ENCODE data around the gene DOCK11.

DNA sequence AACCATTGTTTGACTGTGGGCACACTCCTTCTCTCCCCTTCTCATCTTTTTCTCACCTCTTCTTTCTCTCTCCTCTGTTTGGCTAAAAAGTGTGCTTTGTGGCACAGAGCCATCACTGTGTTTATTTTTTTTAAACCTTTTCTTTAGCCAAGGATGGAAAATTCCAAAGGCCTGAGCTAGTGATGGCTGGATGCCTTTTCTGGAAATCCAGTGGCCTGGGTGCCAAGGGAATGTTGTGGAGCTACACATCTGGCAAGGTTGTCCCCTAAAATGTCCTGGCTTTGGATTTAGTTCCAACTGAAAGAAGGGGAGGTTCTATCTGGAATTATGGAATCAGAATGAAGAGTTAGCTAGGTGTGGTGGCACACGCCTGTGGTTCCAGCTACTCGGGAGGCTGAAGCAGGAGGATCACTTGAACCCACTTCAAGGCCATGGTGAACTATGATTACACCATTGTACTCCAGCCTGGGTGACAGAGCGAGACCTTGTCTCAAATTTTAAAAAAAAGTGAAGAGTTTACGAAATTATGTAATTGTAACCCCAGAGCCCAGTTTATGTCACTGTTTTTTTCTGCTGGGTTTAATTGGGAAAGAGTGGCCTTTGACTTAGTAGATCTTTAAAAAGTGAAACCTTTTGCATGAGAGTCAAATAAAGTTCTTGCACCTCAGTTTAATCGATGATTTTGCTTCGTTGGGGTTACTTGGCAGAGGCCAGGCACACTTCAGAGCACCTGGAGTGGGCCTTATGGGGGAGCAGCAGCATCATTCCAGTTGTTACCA is 17.7 kb downstream of the DOCK11 start:
- no peak for TF ChIP-seq BHLHE40 (IDR thresholded peaks at IDR 0.05; ENCODE audit: borderline replicate concordance)
- TF ChIP-seq SUZ12 (IDR thresholded peaks at IDR 0.05): no peak
- TF ChIP-seq ARNT (IDR thresholded peaks at IDR 0.05): no peak
- no peak for TF ChIP-seq FOXK2 (IDR thresholded peaks at IDR 0.05)
- TF ChIP-seq LEF1 (IDR thresholded peaks at IDR 0.05; ENCODE audit: borderline replicate concordance): no peak
- TF ChIP-seq ELF4 (IDR thresholded peaks at IDR 0.05): no peak
- no peak for TF ChIP-seq PKNOX1 (IDR thresholded peaks at IDR 0.05)
- no peak for TF ChIP-seq FOXA1 (IDR thresholded peaks at IDR 0.05)
- no peak for TF ChIP-seq SP1 (IDR thresholded peaks at IDR 0.05)
- no peak for TF ChIP-seq CTBP1 (IDR thresholded peaks at IDR 0.05; ENCODE audit: borderline replicate concordance)
- TF ChIP-seq TARDBP (IDR thresholded peaks at IDR 0.05): no peak

Data from HEK293T (cell line).